ENCODE measurements around the gene TM2D1.

GRCh38 chr1:61637470-61637869 is 87.5 kb downstream of the TM2D1 start:
- TF ChIP-seq POLR2A (conservative IDR thresholded peaks at IDR 0.05) = no peak
- TF ChIP-seq FOS (IDR thresholded peaks at IDR 0.05; ENCODE audit: extremely low read depth, insufficient read length) = no peak
- no peak for TF ChIP-seq RFX5 (IDR thresholded peaks at IDR 0.05; ENCODE audit: low read depth, low read length)
- no peak for TF ChIP-seq NFIC (IDR thresholded peaks at IDR 0.05)
- TF ChIP-seq KDM1A (IDR thresholded peaks at IDR 0.05) = no peak

All from K562 (cell line).